SU-DHL-6 (cell line): ENCODE data around the gene SMAD6.

Source experiments
- EZH2phosphoT487 ChIP-seq: fragments of 200-600 bp; sonication (generic), shearing (Covaris generic); conservative IDR thresholded peaks from 2 replicates; pipeline ENCODE4 v1.6.1; 2018; ENCODE audit warnings: mild to moderate bottlenecking, antibody characterized with exemption, low read length, moderate library complexity, mixed read lengths
- TF ChIP-seq, protein P1 (sequence below): fragments of 200-600 bp; sonication (generic); IDR thresholded peaks from one replicate; pipeline ENCODE4 v1.5.1; 2017; ENCODE audit warnings: antibody characterized with exemption, mild to moderate bottlenecking, low read length, moderate library complexity; ENCODE audit not compliant: insufficient read depth, poor library complexity, severe bottlenecking

DNA sequence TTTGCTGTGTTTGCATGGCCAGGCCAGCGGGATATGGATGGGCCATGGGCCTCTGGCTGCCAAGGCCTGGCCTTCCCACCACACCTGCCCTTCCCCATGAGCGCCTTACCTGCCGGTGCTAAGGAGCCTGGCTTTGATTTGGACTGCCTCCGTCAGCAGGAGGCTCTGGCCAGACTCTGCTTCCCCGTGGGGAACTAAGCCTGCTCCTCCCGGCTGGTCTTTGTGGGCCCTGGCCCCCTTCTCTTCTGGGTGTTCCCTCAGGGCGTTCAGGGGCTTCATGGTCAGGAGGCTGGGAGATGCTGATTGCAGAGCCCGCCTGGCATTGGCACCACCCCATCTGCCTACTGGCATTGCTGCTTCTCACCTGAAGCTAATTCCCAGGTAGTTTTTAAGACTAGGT lies 45.2 kb downstream of the SMAD6 start:
- TF ChIP-seq, protein P1, sequence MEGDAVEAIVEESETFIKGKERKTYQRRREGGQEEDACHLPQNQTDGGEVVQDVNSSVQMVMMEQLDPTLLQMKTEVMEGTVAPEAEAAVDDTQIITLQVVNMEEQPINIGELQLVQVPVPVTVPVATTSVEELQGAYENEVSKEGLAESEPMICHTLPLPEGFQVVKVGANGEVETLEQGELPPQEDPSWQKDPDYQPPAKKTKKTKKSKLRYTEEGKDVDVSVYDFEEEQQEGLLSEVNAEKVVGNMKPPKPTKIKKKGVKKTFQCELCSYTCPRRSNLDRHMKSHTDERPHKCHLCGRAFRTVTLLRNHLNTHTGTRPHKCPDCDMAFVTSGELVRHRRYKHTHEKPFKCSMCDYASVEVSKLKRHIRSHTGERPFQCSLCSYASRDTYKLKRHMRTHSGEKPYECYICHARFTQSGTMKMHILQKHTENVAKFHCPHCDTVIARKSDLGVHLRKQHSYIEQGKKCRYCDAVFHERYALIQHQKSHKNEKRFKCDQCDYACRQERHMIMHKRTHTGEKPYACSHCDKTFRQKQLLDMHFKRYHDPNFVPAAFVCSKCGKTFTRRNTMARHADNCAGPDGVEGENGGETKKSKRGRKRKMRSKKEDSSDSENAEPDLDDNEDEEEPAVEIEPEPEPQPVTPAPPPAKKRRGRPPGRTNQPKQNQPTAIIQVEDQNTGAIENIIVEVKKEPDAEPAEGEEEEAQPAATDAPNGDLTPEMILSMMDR, result no peak
- no peak for TF ChIP-seq EZH2phosphoT487
